Sciatic nerve (tissue), 2 donors: ENCODE results near the gene SMCP. TPM values are rescaled to one million over a fixed set of nuclear protein-coding genes. Genes with fewer than 3 reads are reported as not detected.

Experiments
- ATAC-seq: fragments of 200-7000 bp; cut with Tn5 transposase; one replicate; pipeline ENCODE4 v1.9.1; 2020; ENCODE audit warnings: mild to moderate bottlenecking, moderate library complexity
- DNase-seq: peaks from one replicate; pipeline ENCODE4 v3.0.0-alpha.2; 2020; ENCODE audit warnings: low spot score
- intact Hi-C: fragments of 100-400 bp; cut with DNase I; formaldehyde crosslinking; loops from one replicate; pipeline ENCODE4 v1.14.2; 2022
- total RNA-seq: library from RNA; stranded (reverse); fragmentation: NEBNext Ultra II Directional; extraction: Animal tissue kit (Norgen Biotek cat#: 25700); gene quantifications from one replicate; pipeline ENCODE4 v1.2.1, GENCODE V29; 2021
- donor health status: DM: no; HTN: no; CAD: no.
- donor health status: DM: no; HTN: no; CAD: no.

The SMCP gene, protein sequence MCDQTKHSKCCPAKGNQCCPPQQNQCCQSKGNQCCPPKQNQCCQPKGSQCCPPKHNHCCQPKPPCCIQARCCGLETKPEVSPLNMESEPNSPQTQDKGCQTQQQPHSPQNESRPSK
- not detected for total RNA-seq

- ATAC-seq (no peak), DNase-seq (no peak)
- intact Hi-C loops, result no loop called here
These were observed at the start of gene SMCP for GRCh38 chr1:152878042-152878441. Gene SMCP (plus strand): TSS chr1:152878322. CDS start chr1:152884423, 6,101 bp downstream.

- no peak for ATAC-seq
- intact Hi-C loops, result no loop called here
- DNase-seq, result no peak
These were observed 41.3 kb upstream of the SMCP start for GRCh38 chr1:152836870-152837269.

DNA sequence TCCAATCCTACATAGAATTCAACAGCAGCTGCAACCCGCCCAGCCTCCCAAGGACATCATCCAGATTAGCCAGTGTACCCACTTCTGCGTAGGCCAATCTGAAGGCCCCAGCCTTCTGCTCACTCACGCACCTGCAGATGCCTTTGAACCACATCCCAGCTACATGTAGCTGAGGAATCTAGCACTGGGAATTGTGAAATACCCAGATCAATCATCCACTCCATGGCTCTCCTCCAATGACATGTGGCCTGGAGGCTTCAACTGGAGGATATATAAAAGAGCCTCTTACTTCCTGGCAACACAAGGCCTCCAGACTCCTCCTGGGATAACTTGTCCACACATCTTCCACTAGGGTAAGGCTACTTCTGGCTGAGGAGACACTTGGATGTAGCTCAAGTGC lies 35.6 kb upstream of the SMCP start, which contains the start of gene LCE6A:
LCE6A (plus strand) TSS at position 301 of the 400 bp plus-strand sequence. CDS start 665 bp downstream, outside the sequence.
- ATAC-seq (no peak), DNase-seq (no peak)
- intact Hi-C loops, result no loop called here

DNA sequence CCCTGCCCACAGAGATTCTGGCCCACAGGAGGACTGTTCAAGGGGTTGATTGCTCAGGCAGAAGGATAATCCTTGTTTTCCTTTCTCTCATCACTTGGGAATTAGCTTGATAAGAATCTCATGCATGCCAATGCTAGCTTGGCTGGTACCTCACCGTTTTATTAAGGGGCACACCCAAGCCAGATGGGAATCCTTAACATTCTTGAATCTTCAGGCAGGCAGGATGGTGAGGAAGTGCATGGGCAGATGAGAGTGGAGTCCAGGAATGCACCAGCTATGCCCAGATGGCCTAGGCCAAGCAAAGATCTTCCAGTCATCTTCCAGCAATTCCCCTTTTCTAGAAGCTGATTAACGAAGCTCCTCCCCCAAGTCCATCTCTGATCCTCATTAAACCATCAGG lies 22.5 kb upstream of the SMCP start:
- intact Hi-C loops, result no loop called here
- ATAC-seq (no peak), DNase-seq (no peak)

- ATAC-seq (no peak), DNase-seq (no peak)
- intact Hi-C loops, result no loop called here
These were observed 20.1 kb upstream of the SMCP start for GRCh38 chr1:152858062-152858461.

DNA sequence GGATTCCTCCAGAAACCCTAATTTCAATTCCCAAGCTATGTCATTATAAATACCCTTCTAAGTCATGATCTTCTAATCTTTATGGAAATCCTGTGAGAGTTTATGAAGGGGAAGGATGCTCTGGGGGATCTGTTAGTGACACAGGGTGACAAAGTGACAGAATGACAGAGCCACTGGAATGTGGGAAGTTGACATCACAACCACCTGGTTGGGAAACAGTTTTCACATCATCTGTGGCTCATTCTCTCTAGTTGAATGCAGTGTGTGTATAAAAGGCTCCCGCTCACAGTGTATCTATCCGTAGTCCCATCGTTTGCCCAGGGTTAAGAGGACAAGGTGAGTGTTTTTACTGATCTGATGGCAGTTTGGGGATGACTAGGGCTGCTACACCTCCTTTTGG lies 18.4 kb upstream of the SMCP start, which contains the start of gene LCE7A:
LCE7A (plus strand) TSS at position 301 of the 400 bp plus-strand sequence. CDS start 702 bp downstream, outside the sequence.
- DNase-seq, result no peak

GRCh38 chr1:152860129-152860528 lies 18.0 kb upstream of the SMCP start:
- no peak for DNase-seq
- intact Hi-C loops, result no loop called here
- ATAC-seq, result no peak

More for the DNA sequence above, 18.4 kb upstream of the SMCP start, which contains the start of gene LCE7A:
- ATAC-seq, result no peak
- intact Hi-C loops, result no loop called here

DNA sequence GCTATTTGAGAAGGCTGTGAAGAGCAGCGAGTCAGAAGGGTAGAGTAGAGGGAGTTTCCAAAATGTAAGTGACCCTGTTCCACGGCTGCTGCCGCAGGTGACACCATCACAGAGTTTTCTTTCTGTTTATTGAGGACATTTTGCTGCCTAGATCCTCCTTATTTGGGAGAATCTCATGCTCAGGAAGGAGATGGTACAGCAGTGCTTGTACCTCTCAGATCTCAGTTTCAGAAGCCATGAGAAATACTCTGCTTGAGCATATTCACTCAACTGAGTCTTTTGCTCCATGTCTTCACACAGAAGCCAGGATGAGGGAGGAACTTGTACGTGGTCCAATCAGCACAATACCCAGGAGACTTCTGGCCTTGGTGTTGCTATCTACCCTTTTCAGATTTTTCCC lies 16.7 kb upstream of the SMCP start:
- intact Hi-C loops, result no loop called here
- ATAC-seq (no peak), DNase-seq (no peak)

GRCh38 chr1:152864443-152864842 lies 13.7 kb upstream of the SMCP start:
- DNase-seq (no peak), ATAC-seq (no peak)
- intact Hi-C loops, result no loop called here

- intact Hi-C loops, result no loop called here
- DNase-seq (no peak), ATAC-seq (no peak)
These were observed 11.8 kb upstream of the SMCP start for GRCh38 chr1:152866321-152866720.

GRCh38 chr1:152869808-152870419 lies 8.2 kb upstream of the SMCP start:
- peak; percentile 70 for DNase-seq
- intact Hi-C loops, result no loop called here
- ATAC-seq, result no peak

DNA sequence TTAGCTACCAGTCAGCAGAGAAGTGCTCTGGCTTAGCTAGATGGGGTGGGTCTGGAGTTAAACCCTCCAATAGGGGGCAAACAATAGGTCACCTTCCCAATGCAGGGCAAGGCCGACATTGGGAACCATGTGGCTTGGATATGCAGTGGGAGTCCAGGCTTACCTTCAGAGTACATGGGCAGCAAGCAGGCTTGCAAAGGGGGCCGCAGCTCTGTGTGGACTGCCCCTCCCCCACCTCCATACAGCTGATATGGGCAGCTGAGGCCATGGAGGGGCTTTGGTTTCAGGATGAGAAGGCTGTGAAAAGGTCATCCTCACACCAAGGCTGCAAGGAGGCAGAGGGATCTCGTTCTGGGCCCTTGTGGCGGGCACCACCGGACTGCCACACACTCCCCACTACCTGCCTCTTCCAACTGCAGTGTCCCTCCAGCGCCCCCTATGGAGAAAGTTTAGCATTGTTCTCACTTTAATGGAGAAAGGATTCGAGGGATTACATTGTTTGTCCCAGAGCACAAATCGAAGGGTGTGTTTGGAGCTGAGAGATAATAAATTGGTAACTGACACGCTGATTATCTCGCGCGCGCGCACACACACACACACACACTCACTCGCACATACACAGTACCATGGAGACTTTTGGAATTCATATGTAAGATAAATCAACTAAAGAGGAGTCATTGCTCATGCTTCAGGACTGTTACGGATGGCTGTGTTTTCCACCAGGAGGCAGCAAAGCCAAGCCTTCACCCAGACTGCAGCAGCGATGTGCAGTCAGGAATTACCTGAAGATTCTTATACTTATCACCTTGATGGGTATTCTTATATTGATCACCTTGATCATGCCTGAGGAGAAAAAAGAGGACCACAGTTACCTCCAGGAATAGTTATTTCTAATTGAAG lies 7.0 kb upstream of the SMCP start:
- intact Hi-C loops, result no loop called here
- ATAC-seq (no peak), DNase-seq (no peak)

DNA sequence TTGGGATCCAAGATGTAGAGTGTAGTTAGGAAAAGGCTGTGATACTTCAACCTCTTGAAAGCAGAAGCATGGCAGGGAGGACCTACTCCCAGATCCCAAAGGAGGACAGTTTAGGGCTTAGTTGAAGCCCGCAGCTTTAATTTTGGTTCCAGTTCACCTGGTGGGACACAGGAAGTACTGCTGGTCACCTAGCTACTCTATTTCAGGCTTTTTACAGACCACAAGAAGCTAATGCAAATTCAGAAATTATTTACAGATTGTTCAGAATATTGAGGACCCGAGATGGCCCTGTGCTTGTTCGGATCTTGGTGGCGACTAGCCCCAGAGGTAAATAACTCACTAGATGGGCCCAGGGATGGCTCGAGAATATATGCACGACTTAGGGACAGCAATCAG lies 6.4 kb upstream of the SMCP start:
- intact Hi-C loops, result no loop called here
- ATAC-seq (no peak), DNase-seq (no peak)

DNA sequence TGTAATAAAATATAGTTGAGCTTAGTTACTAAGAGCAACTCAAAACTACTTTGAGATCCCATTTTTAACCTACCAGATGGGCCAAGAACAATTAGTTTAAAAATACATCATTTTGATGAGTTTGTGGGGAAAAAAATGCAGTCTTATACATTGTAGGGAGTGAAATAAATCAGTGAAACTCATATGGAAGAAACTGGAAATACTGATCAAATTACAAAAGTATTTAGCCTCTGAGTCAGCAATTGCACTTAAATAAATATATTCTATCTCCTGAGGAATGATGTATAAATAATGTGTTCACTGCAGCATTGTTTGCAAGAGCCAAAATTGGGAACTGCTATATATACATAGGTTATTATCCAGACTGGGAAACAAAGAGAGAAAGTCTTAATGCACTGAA lies 4.6 kb upstream of the SMCP start:
- no peak for DNase-seq
- intact Hi-C loops, result no loop called here
- ATAC-seq, result no peak

- DNase-seq (no peak), ATAC-seq (no peak)
- intact Hi-C loops, result no loop called here
These were observed 1.3 kb upstream of the SMCP start for GRCh38 chr1:152876827-152877226.

- ATAC-seq (no peak), DNase-seq (no peak)
- intact Hi-C loops, result no loop called here
These were observed 1.6 kb downstream of the SMCP start for GRCh38 chr1:152879559-152880198.

DNA sequence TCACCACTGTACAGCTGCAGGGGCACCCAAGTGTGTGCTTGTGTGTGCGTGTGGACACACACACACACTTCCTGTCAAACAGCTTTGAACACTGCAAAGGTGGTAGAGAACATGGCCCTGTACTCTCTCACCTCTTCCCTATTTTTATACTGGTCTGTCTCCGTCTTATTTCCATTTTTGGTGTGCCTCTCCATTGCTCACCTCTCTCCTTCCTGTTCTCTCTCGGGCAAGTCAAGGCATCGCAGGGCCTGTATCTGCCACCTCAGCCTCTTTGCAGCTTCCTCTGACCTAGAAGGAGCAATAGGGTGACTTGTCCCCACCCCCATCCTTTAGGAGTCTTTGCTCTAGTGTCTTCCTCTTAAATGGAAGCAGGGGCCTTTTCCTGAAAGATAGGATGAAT lies 2.2 kb downstream of the SMCP start:
- ATAC-seq, result no peak
- intact Hi-C loops, result no loop called here
- DNase-seq, result no peak

DNA sequence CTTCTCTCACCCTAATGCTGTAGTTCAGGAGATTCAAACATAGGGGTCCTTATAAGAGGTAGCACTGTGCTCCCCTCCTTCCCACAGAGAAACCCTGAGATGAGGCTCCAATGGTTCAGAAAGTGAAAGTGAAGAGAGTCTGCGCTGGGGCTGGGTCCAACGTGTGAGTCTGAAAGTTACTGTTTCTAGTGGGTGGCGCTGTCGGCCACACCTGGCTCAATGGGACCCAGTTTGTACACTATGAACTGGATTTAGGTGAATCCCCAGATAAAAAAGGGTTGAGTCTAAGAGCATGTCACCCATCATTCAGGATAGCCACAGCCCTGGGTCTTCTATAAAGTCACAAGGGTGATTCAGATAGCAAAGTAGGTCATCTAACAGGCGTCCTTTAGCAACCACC lies 2.8 kb downstream of the SMCP start:
- DNase-seq, result no peak
- intact Hi-C loops, result no loop called here
- ATAC-seq, result no peak

- ATAC-seq (no peak), DNase-seq (no peak)
- intact Hi-C loops, result no loop called here
These were observed 6.0 kb downstream of the SMCP start for GRCh38 chr1:152884085-152884484.

GRCh38 chr1:152884506-152884905 lies 6.4 kb downstream of the SMCP start:
- no peak for DNase-seq
- intact Hi-C loops, result no loop called here
- no peak for ATAC-seq
